Right kidney (tissue), 9 donors: ENCODE results near the gene SHISA8.
"Not testable (repeated sequence)": the region's sequence is repeated elsewhere in the genome, so short reads cannot be mapped to it uniquely, and the experiment has no call there.

ENCODE experiments used
- DNase-seq: peaks from one replicate; pipeline ENCODE4 v3.0.0-alpha.2; 2016
- long read RNA-seq, 8 donors: transcript quantifications; one replicate each; lab custom pipeline, GENCODE V29; 2026

SHISA8 gene
- long read RNA-seq, donor 1, partial matches to known transcripts = 0 of 1 reads
- long read RNA-seq, donor 1, other reads (novel, unspliced or antisense) = 0 of 1 reads
- long read RNA-seq, donor 2 = 0 reads
- long read RNA-seq, donor 3 = 0 reads
- long read RNA-seq, donor 4 = 0 reads
- long read RNA-seq, donor 5 = 0 reads
- long read RNA-seq, donor 6 = 0 reads
- long read RNA-seq, donor 7, partial matches to known transcripts = 0 of 1 reads
- long read RNA-seq, donor 7, other reads (novel, unspliced or antisense) = 0 of 1 reads
- long read RNA-seq, donor 8 = 0 reads

- peak; percentile 54 for DNase-seq
Observed at GRCh38 chr22:41915035-41915785, at the start of gene SHISA8. TSS of gene SHISA8 (minus strand) at chr22:41915074. CDS start at chr22:41914667, 407 bp downstream.

GRCh38 chr22:41964112-41964491 lies 49.2 kb upstream of the SHISA8 start:
- DNase-seq = no peak

- no peak for DNase-seq
Observed at GRCh38 chr22:41963453-41964111, 48.7 kb upstream of the SHISA8 start.

- DNase-seq = no peak
Observed at GRCh38 chr22:41957941-41958556, 43.2 kb upstream of the SHISA8 start.

GRCh38 chr22:41952713-41953112 lies 37.8 kb upstream of the SHISA8 start:
- no peak for DNase-seq

- no peak for DNase-seq
Observed at GRCh38 chr22:41951898-41952474, 37.1 kb upstream of the SHISA8 start, which contains the start of gene SMIM45. TSS of gene SMIM45 (plus strand) at chr22:41952150.

GRCh38 chr22:41949297-41949965 lies 34.6 kb upstream of the SHISA8 start:
- no peak for DNase-seq

GRCh38 chr22:41948928-41949296 lies 34.0 kb upstream of the SHISA8 start:
- DNase-seq = not testable (repeated sequence)

- no peak for DNase-seq
Observed at GRCh38 chr22:41948142-41948541, 33.3 kb upstream of the SHISA8 start.

- no peak for DNase-seq
Observed at GRCh38 chr22:41947424-41948080, 32.7 kb upstream of the SHISA8 start.

- peak; percentile 99 for DNase-seq
Observed at GRCh38 chr22:41946629-41947423, 32.0 kb upstream of the SHISA8 start, which contains the start of gene CENPM. TSS of gene CENPM (minus strand) at chr22:41947152. CDS start at chr22:41947076, 76 bp downstream.

GRCh38 chr22:41943661-41944209 lies 28.9 kb upstream of the SHISA8 start:
- DNase-seq = no peak

- peak; percentile 67 for DNase-seq
Observed at GRCh38 chr22:41940832-41941765, 26.2 kb upstream of the SHISA8 start.

- DNase-seq = no peak
Observed at GRCh38 chr22:41939981-41940831, 25.3 kb upstream of the SHISA8 start.

- DNase-seq = no peak
Observed at GRCh38 chr22:41936894-41937169, 22.0 kb upstream of the SHISA8 start.

- no peak for DNase-seq
Observed at GRCh38 chr22:41935509-41935908, 20.6 kb upstream of the SHISA8 start.

- no peak for DNase-seq
Observed at GRCh38 chr22:41935015-41935351, 20.1 kb upstream of the SHISA8 start.
